ENCODE measurements around the gene RBMX.
"Not testable (repeated sequence)": the region's sequence is repeated elsewhere in the genome, so short reads cannot be mapped to it uniquely, and the experiment has no call there.

RBMX gene

GRCh38 chrX:136874114-136874513, 6.4 kb downstream of the RBMX start:
- not testable (repeated sequence) for DNase-seq

GRCh38 chrX:136873210-136873609, 7.3 kb downstream of the RBMX start:
- not testable (repeated sequence) for DNase-seq

GRCh38 chrX:136872091-136872700, 8.3 kb downstream of the RBMX start:
- no peak for DNase-seq

GRCh38 chrX:136870064-136870463, 10.5 kb downstream of the RBMX start:
- DNase-seq = no peak

DNA sequence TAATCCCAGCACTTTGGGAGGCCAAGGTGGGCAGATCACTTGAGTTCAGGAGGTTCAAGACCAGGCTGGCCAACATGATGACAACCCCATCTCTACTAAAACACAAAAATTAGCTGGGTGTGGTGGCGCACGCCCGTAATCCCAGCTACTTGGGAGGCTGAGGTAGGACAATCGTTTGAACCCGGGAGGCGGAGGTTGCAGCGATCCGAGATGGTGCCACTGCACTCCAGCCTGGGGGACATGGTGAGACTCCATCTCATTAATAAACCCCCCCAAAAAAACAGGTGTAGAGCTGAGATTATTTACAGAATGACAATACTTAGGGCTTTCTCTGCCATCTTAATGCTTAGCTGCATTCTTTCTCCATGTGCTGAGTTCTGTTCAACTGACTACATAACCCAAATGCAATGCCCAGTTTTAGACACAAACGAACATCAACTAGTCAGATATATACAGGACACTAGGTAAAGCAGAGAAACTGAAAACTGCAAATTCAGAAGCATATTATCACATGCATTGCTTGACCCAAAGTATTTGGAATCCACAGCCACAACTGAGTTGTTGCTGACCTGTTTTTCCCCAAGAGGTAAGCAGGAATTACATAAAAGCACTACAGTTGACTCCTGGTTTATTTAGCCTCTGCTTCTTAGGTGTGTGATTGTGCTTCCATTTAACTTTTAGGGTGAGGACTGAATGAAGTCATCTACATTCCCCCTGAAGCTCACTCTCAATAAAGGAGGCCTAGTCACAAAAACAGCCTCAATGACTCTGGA, 12.1 kb downstream of the RBMX start:
- no peak for DNase-seq

DNA sequence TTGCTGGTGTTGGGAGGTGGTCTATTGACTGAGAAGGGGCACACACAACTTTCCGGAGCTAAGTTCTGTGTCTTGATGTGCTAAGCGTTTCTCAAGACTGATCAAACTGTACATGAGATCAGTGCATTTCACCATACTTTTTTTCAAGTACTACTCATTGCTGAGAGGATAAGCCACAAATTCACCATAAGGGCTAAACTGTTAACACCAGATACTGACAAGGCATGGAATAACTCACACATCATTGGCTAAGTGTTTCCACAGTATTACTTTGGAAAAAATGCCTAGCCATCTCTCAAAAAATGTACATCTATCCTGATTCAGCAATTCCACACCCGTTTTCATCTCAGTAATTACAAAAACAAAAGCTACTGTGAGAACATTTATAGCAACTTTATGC, 13.0 kb downstream of the RBMX start:
- no peak for DNase-seq

GRCh38 chrX:136867096-136867491, 13.4 kb downstream of the RBMX start:
- DNase-seq = no peak

DNA sequence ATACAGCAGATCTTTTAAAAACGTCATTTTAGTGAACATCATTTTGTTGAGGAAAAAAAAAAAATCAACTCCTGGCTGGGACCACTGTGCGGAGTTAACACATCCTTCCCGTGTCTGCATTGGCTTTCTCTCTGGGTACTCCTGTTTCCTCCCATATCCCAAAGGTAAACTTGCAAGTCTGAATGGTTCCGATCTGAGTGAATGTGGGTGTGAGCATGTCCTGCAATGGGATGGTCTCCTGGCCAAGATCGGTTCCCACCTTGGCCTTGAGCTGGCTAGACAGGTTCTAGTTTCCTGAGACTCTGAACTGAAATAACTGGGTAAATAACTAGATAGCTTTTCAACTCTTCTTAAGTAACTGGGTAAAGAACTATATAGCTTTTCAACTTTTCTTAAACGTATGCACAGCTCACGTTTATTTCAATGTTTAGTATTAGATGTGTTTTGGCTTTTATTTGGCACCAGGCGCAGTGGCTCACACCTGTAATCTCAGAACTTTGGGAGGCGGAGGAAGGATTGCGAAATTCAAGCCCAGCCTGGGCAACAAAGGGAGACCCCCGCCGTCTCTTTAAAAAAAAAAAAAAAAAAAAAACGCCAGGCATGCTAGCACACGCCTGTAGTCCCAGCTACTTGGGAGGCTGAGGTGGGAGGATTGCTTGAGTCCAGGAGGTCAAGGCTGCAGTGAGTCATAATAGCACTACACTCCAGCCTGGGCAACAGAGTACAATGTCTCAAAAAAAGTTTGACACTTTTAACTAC, 14.0 kb downstream of the RBMX start:
- no peak for DNase-seq

DNA sequence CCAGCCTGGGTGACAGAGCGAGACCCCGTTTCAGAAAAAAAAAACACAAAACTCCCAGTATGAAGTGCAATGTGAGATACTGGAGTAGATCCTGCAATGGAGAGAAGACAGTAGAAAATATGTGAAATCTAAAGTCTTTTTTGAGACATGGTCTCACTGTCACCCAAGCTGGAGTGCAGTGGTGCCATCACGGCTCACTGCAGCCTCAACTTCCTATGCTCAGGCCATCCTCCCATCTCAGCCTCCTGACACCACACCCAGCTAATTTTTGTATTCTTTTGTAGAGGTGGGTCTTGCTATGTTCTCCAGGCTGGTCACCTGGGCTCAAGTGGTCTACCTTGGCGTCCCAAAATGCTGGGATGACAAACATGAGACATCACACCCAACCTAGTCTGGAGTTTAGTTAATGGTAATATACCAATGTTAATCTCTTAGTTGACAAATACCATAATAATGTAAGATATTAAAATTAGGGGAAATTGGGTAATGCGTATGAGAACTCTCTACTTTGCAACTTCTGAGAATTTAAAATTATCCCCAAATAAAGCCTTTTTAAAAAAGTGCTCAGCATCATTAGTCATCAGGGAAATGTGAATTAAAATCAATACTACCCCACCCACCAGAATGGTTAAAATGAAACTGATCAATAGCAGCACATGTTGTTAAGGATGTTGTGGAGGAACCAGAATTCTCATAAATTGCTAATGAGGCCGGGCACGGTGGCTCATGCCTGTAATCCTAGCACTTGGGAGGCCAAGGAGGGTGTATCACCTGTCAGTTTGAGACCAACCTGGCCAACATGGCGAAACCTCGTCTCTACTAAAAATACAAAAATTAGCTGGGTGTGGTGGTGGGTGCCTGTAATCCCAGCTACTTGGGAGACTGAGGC, 15.0 kb downstream of the RBMX start:
- DNase-seq = no peak

DNA sequence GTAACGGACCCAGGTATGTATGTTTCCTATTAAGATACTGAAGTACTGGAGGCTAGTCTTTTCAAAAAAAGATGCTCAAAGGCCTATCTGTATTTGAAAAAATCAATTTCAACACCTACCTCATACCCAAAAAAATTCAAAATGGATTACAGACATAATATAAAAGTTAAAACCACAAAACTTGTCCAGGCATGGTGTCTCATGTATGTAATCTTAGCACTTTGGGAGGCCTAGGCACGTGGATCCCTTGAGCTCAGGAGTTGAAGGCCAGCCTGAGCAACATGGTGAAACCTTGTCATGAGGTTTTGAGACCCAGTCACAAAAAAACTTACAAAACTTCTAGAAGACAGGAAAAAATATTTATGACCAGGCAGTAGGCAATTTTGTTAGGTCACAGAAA, 16.7 kb downstream of the RBMX start:
- DNase-seq = no peak

- DNase-seq = no peak
These were observed 18.0 kb downstream of the RBMX start for GRCh38 chrX:136862546-136862945.

DNA sequence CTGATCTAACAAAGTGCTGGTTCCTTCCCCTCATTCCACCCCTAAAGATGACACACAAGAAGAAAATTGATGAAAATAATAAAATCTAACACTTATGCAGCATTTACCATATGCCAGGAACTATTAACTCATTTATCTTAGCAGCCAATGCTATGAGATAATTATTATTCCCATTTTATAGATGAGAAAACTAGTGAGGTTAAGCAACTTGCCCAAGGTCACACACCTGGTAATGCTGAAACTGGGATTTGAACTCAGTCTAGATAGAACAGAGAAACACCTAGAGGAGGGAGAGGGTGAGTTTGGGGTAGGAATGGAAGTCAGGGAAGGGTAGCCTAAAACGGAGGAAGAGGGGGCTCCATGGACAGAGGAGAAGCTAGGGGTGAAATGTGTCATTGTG, 18.6 kb downstream of the RBMX start:
- no peak for DNase-seq

DNA sequence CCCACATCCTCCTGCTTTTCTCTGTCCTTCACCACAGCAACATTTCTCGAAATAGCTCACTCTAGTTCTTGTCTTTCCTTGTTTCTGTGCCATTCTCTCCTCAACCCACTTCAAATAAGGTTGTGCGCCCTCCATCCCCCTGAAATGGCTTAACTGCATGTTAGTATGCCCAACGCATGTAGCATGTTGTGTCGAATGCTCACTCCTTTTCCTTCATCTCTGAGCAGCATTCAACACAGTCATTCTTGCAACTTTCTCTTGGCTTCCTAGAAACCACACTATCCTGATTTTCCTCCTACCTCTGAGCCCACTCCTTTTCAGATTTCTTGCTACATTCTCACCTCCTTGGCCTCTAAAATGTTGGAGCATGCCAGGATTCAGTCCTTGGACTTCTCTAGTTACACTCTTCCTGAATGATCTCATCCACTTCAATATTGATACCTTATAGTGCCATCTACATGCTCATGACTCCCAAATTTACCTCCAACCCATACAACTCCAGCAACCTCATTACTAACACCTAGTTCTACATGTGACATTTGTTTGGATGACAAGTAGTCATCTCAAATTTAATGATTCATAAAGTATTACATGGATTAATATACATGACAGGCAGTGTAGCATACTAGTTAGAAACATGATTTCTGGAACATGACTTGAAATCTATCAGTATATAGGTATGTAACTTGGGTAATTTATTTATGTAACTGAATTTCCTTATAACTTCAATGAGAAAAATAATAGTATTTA, 22.3 kb downstream of the RBMX start:
- DNase-seq = no peak

- no peak for DNase-seq
These were observed 24.0 kb downstream of the RBMX start for GRCh38 chrX:136856551-136856950.

- no peak for DNase-seq
These were observed 24.5 kb downstream of the RBMX start for GRCh38 chrX:136856050-136856449.

GRCh38 chrX:136851526-136851925, 29.0 kb downstream of the RBMX start:
- DNase-seq = no peak

- no peak for DNase-seq
These were observed 29.9 kb downstream of the RBMX start for GRCh38 chrX:136850441-136851175.

DNA sequence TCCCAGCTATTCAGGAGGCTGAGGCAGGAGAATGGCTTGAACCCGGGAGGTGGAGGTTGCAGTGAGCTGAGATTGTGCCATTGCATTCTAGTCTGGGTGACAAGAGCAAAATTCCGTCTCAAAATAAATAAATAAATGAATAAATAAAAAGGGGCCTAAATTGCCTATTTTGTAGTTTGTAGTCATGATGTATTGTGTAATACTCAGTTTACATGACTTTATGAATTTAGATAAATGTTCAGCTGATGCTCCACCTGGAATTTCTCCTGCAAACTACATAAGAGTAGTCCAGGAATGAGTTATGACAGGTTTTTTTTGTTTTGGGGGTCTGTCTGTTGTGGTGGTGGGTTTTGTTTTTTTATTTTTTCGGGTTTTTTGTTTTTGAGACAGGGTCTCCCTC, 31.1 kb downstream of the RBMX start:
- DNase-seq = no peak

DNA sequence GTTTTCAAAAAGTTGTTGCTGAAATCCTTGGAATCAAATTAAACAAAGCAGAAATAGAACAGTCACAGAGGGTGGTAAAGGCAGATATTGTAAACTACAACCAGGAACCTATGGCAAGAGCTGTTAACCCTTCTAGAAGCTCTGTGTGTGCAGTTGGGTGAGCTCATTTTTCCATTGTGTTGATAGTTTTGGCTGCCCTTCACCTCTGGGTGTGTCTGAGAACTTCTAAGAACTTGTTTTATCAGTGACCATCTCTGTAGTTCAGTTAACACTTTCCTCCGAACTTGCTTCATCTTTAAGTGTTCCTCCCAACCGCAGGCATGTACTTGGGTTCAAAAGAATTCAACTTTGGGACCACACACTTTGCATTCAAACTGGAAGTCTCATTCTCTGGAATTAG, 32.7 kb downstream of the RBMX start:
- DNase-seq = no peak

- DNase-seq = no peak
These were observed 41.3 kb downstream of the RBMX start for GRCh38 chrX:136839196-136839595.

- DNase-seq = no peak
These were observed 44.8 kb downstream of the RBMX start for GRCh38 chrX:136835761-136836160.

Measured in T-helper 9 cell (primary cell).